Stimulated activated naive CD4-positive, alpha-beta T cell treated with Interleukin-2 at 50 U/mL for 16 hours (primary cell): ENCODE results near the gene CAMKV.

Experiments used
- DNase-seq: peaks from one replicate; lab custom pipeline; 2025; lab: John Stamatoyannopoulos, UW

Gene CAMKV

GRCh38 chr3:49895791-49896190, 26.1 kb upstream of the CAMKV start:
- no peak for DNase-seq

GRCh38 chr3:49889296-49889695, 19.6 kb upstream of the CAMKV start:
- no peak for DNase-seq

- no peak for DNase-seq
Measured at GRCh38 chr3:49886922-49887265, 17.2 kb upstream of the CAMKV start.

GRCh38 chr3:49883998-49884397, 14.3 kb upstream of the CAMKV start:
- DNase-seq = no peak

- DNase-seq = no peak
Measured at GRCh38 chr3:49882166-49882565, 12.5 kb upstream of the CAMKV start.

- no peak for DNase-seq
Measured at GRCh38 chr3:49880581-49881315, 11.0 kb upstream of the CAMKV start.

- no peak for DNase-seq
Measured at GRCh38 chr3:49879721-49880120, 10.0 kb upstream of the CAMKV start.

- DNase-seq = no peak
Measured at GRCh38 chr3:49878686-49879085, 9.0 kb upstream of the CAMKV start.

GRCh38 chr3:49877716-49878115, 8.0 kb upstream of the CAMKV start:
- DNase-seq = no peak

GRCh38 chr3:49876567-49876966, 6.9 kb upstream of the CAMKV start:
- DNase-seq = no peak

- no peak for DNase-seq
Measured at GRCh38 chr3:49873623-49874022, 3.9 kb upstream of the CAMKV start.

- peak; percentile 20 for DNase-seq
Measured at GRCh38 chr3:49872801-49873281, 3.1 kb upstream of the CAMKV start.

- DNase-seq = no peak
Measured at GRCh38 chr3:49871531-49872153, 1.9 kb upstream of the CAMKV start.

GRCh38 chr3:49868862-49869466, 742 bp downstream of the CAMKV start:
- no peak for DNase-seq

- DNase-seq = no peak
Measured at GRCh38 chr3:49867871-49868321, 1.8 kb downstream of the CAMKV start.

- no peak for DNase-seq
Measured at GRCh38 chr3:49867400-49867799, 2.3 kb downstream of the CAMKV start.

GRCh38 chr3:49865198-49865784, 4.4 kb downstream of the CAMKV start:
- no peak for DNase-seq

- no peak for DNase-seq
Measured at GRCh38 chr3:49864505-49864904, 5.2 kb downstream of the CAMKV start.

- no peak for DNase-seq
Measured at GRCh38 chr3:49859576-49860305, 10.0 kb downstream of the CAMKV start.

- peak; percentile 87 for DNase-seq
Measured at GRCh38 chr3:49856181-49857005, 13.3 kb downstream of the CAMKV start, which contains the start of gene TRAIP. TRAIP (minus strand) TSS chr3:49856564; CDS start chr3:49856453, 111 bp downstream.

- no peak for DNase-seq
Measured at GRCh38 chr3:49855662-49856061, 14.0 kb downstream of the CAMKV start.
